ENCODE data around the gene EGLN2.
A peak's percentile ranks its signal among the peaks of the same experiment; 100 is the strongest.
"Not testable (repeated sequence)": the region's sequence is repeated elsewhere in the genome, so short reads cannot be mapped to it uniquely, and the experiment has no call there.

The EGLN2 gene

GRCh38 chr19:40776932-40777644, 21.9 kb upstream of the EGLN2 start:
- DNase-seq (ENCODE audit: low read depth in 2 of 2) = peak; percentile 76 to 82

DNA sequence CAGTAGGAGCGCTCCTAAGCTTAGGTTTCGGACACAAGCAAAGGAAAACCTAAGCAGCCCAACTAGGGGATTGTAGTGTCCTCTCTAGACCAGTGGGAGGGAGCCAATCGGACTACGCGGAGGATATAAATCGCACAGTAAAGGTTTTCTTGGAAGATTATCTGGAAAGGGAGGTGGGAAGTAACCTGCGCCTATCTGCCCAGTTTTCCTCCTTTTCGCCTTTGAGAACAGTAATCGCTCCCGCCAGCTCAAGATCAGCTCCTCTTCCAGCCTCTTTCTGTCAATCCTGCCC, 21.4 kb upstream of the EGLN2 start:
- no peak for DNase-seq (ENCODE audit: low read depth in 2 of 2)

DNA sequence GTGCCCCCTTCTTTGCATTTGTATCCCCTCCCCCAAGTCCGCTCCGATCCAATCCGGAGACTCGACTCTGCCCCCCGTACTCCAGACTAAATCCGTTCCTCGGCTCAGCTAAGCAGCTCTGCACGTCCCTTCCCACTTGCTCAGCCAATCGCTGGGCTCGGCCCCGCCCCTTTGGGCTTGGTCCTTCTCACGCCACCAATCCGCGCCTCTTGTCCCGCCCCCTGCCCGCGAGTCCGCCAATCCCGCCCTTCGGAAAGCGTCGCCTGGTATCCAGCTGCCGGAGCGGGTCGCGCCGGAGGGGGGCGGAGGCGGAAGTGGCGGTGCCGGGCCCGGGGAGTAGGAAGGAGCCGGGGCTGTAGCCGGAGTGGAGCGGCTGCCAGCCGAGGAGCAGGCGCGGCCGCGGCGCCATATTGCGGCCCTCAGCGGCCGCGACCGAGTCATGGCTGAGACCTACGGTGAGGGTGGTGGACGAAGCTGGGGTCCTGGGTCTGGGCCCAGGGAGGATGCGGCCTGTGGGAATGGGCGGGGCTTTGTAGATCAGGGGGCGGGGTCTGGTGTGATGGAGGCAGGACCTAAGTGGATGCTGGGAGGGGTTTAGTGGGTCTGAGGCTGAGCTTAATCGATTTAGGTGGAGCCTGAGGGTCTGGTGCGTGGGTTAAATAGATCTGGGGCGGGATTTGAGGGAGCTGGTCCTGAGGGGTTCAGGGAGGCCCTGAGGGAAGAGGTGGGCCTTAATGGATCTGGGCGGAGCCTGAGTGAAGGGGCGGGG, 20.9 kb upstream of the EGLN2 start, which contains the start of gene RAB4B:
TSS of gene RAB4B (plus strand) at position 311 of the 769 bp plus-strand sequence. CDS start at position 440, 129 bp downstream.
- DNase-seq (ENCODE audit: low read depth in 2 of 2) = peak; percentile 99 to 100

DNA sequence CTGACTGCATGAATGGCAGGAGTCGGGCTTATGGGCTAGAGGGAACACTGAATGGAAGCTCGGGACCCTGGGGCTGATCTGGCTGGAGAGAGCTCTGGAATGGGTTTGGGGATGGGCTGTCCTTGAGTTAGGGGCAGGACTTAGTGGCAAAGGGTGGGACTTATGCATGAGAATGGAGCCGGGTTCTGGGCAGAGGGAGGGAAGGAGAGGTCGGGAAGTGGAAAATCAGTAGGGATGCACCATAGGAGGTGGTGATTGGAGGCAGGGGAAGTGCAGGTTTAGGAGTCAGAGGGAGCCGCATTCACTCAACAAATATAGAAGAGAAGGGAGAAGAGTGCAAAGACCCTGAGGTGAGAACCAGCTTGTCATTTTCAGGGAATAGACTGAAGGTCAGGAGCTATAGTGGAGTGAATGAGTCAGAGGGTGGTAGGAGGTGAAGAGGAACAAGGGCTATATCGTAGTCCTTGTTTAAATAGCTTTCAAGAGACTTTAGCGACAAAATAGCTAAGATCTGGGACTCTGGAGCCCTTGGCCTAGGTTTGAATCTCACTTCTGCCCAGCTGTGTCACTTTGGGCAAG, 20.2 kb upstream of the EGLN2 start:
- DNase-seq (ENCODE audit: low read depth in 2 of 2) = no peak

DNA sequence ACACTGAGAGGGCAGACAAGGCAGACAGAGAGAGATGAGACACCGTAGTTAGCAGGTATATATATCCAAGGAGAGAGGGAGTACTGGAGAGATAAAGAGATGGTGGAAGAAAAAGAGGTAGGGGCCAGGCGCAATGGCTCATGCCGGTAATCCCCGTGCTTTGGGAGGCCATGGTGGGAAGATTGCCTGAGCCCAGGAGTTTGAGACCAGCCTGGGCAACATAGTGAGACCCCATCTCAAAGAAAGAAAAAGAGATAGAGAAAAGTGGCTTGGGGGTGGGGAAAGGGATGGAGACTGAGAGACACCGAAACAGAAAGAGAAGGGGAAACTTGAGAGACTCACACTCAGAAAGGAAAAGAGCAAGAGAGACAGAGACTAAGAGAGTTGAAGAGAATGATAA, 18.4 kb upstream of the EGLN2 start:
- DNase-seq (ENCODE audit: low read depth in 2 of 2) = no peak

- DNase-seq (ENCODE audit: low read depth in 2 of 2) = no peak
Measured at GRCh38 chr19:40781140-40781539, 17.9 kb upstream of the EGLN2 start.

DNA sequence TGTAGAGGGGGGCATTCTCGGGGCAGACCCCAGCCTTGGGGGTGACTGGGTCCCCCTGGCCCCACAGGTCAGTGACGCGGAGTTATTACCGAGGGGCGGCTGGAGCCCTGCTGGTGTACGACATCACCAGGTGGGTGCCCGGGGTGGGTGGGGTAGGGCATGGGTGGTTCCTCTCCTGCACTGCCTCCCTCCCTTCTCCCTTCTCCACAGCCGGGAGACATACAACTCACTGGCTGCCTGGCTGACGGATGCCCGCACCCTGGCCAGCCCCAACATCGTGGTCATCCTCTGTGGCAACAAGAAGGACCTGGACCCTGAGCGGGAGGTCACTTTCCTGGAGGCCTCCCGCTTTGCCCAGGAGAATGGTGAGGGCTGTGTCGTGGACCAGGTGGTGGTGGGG, 15.3 kb upstream of the EGLN2 start:
- DNase-seq (ENCODE audit: low read depth in 2 of 2) = no peak

DNA sequence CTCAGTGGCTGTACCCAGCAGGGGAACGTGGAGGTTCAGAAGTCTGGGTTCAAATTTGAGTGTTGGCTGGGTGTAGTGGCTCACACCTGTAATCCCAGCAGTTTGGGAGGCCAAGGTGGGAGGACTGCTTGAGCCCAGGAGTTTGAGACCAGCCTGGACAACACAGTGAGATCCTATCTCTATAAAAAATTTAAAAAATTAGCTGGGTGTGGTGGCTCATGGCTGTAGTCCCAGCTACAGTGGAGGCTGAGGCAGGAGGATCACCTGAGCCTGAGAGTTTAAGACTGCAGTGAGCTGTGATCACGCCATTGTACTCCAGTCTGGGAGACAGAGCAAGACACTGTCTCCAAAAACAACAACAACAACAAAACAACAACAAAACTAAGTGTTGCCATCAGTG, 14.8 kb upstream of the EGLN2 start:
- DNase-seq (ENCODE audit: low read depth in 2 of 2) = not testable (repeated sequence)

GRCh38 chr19:40785526-40785925, 13.5 kb upstream of the EGLN2 start:
- DNase-seq (ENCODE audit: low read depth in 2 of 2) = no peak

DNA sequence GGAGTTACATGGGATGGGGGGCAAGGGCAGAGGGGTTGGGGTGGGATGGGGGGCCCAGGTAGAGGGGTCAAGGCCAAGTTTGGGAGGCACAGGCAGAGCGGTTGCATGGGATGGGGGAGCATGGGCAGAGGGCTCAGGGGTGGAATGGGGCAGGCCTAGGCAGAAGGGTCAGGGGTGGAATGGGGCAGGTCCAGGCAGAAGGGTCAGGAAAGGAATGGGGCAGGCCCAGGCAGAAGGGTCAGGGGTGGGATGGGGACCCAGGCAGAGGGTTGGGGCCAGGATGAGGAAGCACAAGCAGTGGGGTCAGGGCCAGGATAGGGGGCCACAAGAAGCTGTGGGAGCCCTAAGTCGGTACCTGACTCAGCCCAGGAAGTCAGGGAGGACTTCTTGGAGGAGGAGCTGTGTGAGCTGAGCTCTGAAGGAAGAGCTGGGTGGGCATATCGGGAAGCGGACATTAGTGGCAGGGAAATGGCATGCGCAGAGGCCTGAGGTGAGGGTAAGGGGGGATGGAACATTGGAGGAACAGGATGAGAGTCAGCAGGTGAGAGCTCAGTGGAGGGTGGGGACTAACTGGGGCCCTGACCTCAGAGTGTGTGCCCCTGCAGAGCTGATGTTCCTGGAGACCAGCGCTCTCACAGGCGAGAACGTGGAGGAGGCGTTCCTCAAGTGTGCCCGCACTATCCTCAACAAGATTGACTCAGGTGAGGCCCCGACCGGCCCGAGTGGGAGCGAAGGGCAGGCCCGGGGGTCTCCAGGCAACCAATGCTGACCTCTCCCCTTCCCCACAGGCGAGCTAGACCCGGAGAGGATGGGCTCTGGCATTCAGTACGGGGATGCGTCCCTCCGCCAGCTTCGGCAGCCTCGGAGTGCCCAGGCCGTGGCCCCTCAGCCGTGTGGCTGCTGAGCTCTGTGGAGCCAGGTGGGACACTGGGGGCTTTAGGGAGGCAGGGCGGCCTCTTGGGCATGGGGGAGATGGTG, 12.6 kb upstream of the EGLN2 start:
- no peak for DNase-seq (ENCODE audit: low read depth in 2 of 2)

DNA sequence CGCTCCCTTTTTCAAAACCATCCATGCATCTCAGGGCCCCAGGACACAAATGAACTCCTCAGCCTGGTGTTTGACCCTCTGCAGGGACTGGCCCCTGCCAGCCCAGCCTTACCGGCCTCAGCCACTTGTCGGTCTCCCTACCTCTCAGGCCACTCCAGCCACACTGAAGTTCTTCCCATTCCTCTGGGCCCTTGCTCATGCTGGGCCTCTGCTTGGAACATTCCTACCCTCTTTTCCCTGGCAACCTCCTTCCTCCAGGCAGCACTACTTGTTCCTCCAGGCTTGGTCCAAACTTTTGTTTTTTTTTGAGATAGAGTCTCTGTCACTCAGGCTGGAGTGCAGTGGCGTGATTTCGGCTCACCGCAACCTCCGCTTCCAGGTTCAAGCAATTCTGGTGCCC, 7.6 kb upstream of the EGLN2 start:
- no peak for DNase-seq (ENCODE audit: low read depth in 2 of 2)

DNA sequence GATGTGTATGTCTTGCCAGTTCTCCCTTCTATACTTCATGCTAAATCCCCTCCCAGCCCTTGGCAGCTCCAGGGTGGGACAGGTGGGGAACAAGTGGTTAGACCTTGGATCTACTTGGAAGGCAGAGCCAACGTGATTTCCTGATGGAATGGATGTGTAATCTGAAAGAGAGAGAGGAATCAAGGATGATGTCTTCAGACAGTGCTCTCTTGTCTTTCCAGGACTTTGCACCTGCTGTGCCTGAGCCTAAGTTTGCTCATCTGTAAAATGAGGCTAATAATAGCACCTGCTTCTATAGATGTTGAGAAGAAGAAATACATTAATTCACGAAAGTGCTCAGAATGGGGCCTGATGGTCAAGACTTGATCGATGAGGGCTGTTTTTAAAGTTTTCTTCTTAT, 7.0 kb upstream of the EGLN2 start:
- no peak for DNase-seq (ENCODE audit: low read depth in 2 of 2)

- no peak for DNase-seq (ENCODE audit: low read depth in 2 of 2)
Measured at GRCh38 chr19:40797166-40797962, 1.6 kb upstream of the EGLN2 start.

- no peak for DNase-seq (ENCODE audit: low read depth in 2 of 2)
Measured at GRCh38 chr19:40797963-40798682, 868 bp upstream of the EGLN2 start.

DNA sequence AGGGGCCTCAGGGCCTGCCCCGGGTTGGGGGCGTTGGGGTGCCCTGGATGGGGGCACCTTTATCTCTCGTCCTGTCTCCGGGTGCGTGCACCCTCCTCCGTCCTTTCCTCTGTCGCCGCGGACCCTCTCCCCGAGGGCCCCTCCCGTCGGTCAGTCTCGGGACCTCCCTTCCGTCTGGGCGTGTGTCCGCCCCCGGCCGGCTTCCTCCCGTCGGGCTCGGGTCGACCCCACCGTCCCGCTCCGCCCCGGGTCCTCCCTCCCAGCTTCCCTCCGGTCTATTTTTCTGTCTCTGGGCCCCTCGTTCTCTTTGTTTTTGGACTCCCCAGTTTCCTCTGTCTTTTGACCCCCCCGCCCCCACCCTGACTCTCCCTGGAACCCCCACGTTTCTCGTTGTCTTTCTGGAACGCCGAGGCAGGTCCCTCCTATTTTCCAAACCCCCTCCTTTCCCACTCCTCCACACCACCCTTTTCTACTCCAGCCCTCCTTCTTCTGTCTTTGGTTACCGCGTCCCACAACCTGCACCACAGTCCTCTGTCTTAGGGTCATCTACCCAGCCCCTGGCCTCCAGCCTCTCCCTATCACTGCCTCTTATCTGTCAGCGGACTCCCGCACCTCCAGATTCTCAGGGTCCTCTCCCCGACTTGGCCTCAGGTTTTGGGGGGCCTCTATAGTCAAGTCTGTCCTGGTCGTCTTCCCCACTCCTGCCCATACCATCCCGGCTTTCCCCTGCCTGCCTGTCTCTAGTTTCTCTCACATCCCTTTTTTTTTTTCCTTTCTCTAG, 757 bp downstream of the EGLN2 start:
- DNase-seq (ENCODE audit: low read depth in 2 of 2) = no peak

GRCh38 chr19:40800339-40800996, 1.5 kb downstream of the EGLN2 start:
- DNase-seq (ENCODE audit: low read depth in 2 of 2) = no peak

GRCh38 chr19:40800997-40801377, 2.0 kb downstream of the EGLN2 start:
- DNase-seq (ENCODE audit: low read depth in 2 of 2) = no peak

- no peak for DNase-seq (ENCODE audit: low read depth in 2 of 2)
Measured at GRCh38 chr19:40801426-40802299, 2.7 kb downstream of the EGLN2 start.
